PFSK-1 (cell line): Measurements from ENCODE around the gene OAT.

Experiments used
- REST ChIP-seq, 2 experiments: IDR thresholded peaks; 2 replicates each; pipeline versions ENCODE4 v1.6.1 to v1.8.0; 2011 to 2012; ENCODE audit warnings: low read depth in 2 of 2, low read length in 2 of 2, control low read depth in 1 of 2, inconsistent platforms in 1 of 2, mild to moderate bottlenecking in 1 of 2, moderate library complexity in 1 of 2; ENCODE audit not compliant: insufficient read depth in 1 of 2
- TAF1 ChIP-seq: IDR thresholded peaks from 2 replicates; pipeline ENCODE4 v1.6.1; 2012; ENCODE audit warnings: low read length, control low read depth, borderline replicate concordance; ENCODE audit not compliant: insufficient read depth

- TF ChIP-seq REST (IDR thresholded peaks at IDR 0.05; ENCODE audit: insufficient read depth in 1 of 2, low read depth in 2 of 2, low read length in 2 of 2), result no peak
- TF ChIP-seq TAF1, result no peak
These were observed 613 bp downstream of the OAT start for GRCh38 chr10:124417895-124418725.
